GM12878 (cell line): ENCODE results near the gene FAHD1. TPM values are rescaled to one million over a fixed set of nuclear protein-coding genes. Genes with fewer than 3 reads are reported as not detected.

Experiments
- BCL11A ChIP-seq: IDR thresholded peaks from 2 replicates; pipeline ENCODE4 v1.6.1; 2011; ENCODE audit warnings: low read depth, low read length
- IRF3 ChIP-seq: fragments of 450-650 bp; IDR thresholded peaks from 2 replicates; pipeline ENCODE4 v1.6.1; 2014; ENCODE audit warnings: mild to moderate bottlenecking
- LARP7 ChIP-seq: fragments of 450-650 bp; IDR thresholded peaks from 2 replicates; pipeline ENCODE4 v1.6.1; 2017; ENCODE audit warnings: mild to moderate bottlenecking
- SMC3 ChIP-seq: IDR thresholded peaks from 2 replicates; pipeline ENCODE4 v1.6.1; 2011; ENCODE audit warnings: low read length, improper control_type of control experiment, borderline replicate concordance
- TBL1XR1 ChIP-seq: IDR thresholded peaks from 2 replicates; pipeline ENCODE4 v1.6.1; 2012; ENCODE audit warnings: low read depth, low read length, improper control_type of control experiment
- WRNIP1 ChIP-seq: IDR thresholded peaks from 2 replicates; pipeline ENCODE4 v1.6.1; 2011; ENCODE audit warnings: low read depth, low read length, improper control_type of control experiment, borderline replicate concordance
- ZBTB4 ChIP-seq: fragments of 450-650 bp; formaldehyde crosslinking; IDR thresholded peaks from 2 replicates; pipeline ENCODE4 v1.4.0; 2022; ENCODE audit warnings: mild to moderate bottlenecking, moderate library complexity
- ZBTB40 ChIP-seq: fragments of 450-650 bp; IDR thresholded peaks from 2 replicates; pipeline ENCODE4 v1.6.1; 2016; ENCODE audit warnings: mild to moderate bottlenecking, moderate library complexity, borderline replicate concordance
- ZZZ3 ChIP-seq: IDR thresholded peaks from 2 replicates; pipeline ENCODE4 v1.6.1; 2011; ENCODE audit warnings: low read depth; ENCODE audit not compliant: control insufficient read depth, insufficient read length
- polyA plus RNA-seq, 11 experiments: library from polyadenylated mRNA; depleted of rRNA in 4 of 11; unstranded in 6 of 11; stranded (reverse) in 5 of 11; fragments of >200 nt; fragmentation: Nextera tagmentation in 4 of 11; fragmentation: Illumina TruSeq in 1 of 11; extraction: Ambion mirVana in 4 of 11; extraction: Trizol in 1 of 11; gene quantifications; 1 replicate in 1 of 11; 2 replicates in 10 of 11; pipeline versions ENCODE4 v1.2.1 to v1.2.3, GENCODE V29; 2011 to 2016; ENCODE audit warnings: inconsistent platforms in 2 of 11, missing spikeins in 2 of 11, low read depth in 1 of 11
- total RNA-seq, 4 experiments: library from RNA; depleted of rRNA in 3 of 4; stranded (reverse); fragments of >200 nt in 3 of 4; fragmentation: Illumina TruSeq in 1 of 4; extraction: Trizol in 1 of 4; gene quantifications; 2 replicates each; pipeline versions ENCODE4 v1.2.1 to v1.2.3, GENCODE V29; 2013 to 2021

The FAHD1 gene
- total and polyA plus RNA-seq, 10 of the 15 experiments (the other 5 are each of a cell fraction or from before 2014, with no cell fraction given), result 4.3 to 43.0 (median 18.8) TPM

- TF ChIP-seq LARP7, result no peak
- TF ChIP-seq WRNIP1, result no peak
- no peak for TF ChIP-seq BCL11A
- no peak for TF ChIP-seq ZBTB40
- TF ChIP-seq IRF3, result no peak
- TF ChIP-seq ZZZ3, result no peak
- peak; percentile 37; the same call in 1 of the 2 replicates for TF ChIP-seq SMC3
- TF ChIP-seq ZBTB4 (CRISPR knock-in tag), result no peak
- TF ChIP-seq TBL1XR1, result no peak
- TF ChIP-seq, all 136 proteins: peak for 3
Observed at GRCh38 chr16:1863681-1864460, 36.9 kb downstream of the FAHD1 start (continued).
